NCI-H774 (cell line): ENCODE results near the gene SULT1A1.
"Not testable (repeated sequence)": the region's sequence is repeated elsewhere in the genome, so short reads cannot be mapped to it uniquely, and the experiment has no call there.

Experiments
- DNase-seq: peaks from one replicate; lab custom pipeline; 2025; lab: John Stamatoyannopoulos, UW

Gene SULT1A1

GRCh38 chr16:28609631-28610594 is at the start of gene SULT1A1:
Gene SULT1A1 (minus strand): TSS chr16:28610044. CDS start chr16:28608855, 1,189 bp downstream.
- DNase-seq: no peak

DNA sequence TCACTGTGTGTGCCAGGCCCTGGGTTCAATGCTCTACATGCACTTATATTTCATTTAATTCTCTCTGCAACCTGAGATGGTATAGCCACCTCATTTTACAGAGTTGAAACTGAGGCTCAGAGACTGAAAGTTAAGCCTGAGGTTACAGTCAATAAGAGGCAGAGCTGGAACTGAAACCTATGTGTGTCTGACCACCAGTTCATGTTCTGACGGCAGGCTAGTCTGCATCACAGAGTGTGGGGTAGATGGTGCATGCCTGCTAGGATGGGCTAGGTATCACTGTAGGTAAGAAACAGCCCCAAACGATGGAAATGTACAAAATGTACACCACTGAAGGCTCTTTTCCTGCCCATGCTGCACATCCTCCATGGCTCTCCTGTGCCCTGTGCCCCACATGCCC is 30.1 kb upstream of the SULT1A1 start:
- not testable (repeated sequence) for DNase-seq

- DNase-seq: not testable (repeated sequence)
These were observed 28.5 kb upstream of the SULT1A1 start for GRCh38 chr16:28638359-28638758.

DNA sequence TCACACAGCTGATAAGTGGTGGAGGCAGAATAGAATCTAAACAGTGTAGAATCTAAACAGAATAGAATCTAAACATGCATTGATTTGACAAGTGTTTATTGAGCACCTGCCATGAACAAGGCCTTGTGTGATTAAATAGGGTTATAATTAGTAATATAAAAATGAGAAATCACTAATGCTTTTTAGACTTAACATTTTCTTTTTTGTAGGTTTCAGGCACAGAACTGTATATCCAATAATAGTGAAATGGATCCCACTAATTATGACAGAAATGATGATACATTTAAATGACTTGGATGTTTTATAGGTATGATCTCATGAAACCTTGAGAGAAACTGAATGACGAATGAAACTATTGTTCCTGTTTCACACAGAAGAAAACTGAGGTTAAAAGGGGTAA is 27.9 kb upstream of the SULT1A1 start, which contains the start of gene NPIPB8:
NPIPB8 (plus strand) TSS at position 301 of the 400 bp plus-strand sequence. CDS start 296 bp downstream, outside the sequence.
- DNase-seq: not testable (repeated sequence)

GRCh38 chr16:28636093-28636823 is 26.4 kb upstream of the SULT1A1 start:
- DNase-seq: not testable (repeated sequence)

GRCh38 chr16:28630905-28631304 is 21.1 kb upstream of the SULT1A1 start:
- not testable (repeated sequence) for DNase-seq

DNA sequence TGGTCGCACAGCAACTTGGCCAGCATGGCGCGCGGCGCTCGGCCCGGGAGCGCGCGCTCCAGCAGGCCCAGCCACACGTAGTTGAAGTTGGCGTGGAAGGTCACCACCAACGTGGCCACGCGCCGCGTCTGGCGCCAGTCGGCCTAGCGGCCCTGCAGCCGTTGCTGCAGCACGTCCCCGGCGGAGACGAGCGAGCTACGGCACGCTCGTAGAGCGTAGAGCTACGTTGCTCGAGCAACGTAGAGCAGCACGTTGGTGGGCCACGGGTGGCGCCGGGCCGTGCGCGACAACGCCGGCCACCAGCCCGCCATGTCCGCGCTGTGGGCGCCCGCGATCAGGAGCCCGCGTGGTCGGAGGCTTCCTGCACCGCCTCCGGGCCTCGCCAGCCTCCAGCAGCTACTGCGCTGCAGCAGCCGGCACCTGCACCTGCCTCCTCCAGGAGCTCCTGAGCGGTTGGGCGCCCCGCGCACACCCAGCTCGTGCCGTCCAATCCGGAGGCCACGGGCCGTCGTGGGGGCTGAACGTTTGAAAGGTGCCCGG is 13.4 kb upstream of the SULT1A1 start:
- DNase-seq: peak; percentile 84

DNA sequence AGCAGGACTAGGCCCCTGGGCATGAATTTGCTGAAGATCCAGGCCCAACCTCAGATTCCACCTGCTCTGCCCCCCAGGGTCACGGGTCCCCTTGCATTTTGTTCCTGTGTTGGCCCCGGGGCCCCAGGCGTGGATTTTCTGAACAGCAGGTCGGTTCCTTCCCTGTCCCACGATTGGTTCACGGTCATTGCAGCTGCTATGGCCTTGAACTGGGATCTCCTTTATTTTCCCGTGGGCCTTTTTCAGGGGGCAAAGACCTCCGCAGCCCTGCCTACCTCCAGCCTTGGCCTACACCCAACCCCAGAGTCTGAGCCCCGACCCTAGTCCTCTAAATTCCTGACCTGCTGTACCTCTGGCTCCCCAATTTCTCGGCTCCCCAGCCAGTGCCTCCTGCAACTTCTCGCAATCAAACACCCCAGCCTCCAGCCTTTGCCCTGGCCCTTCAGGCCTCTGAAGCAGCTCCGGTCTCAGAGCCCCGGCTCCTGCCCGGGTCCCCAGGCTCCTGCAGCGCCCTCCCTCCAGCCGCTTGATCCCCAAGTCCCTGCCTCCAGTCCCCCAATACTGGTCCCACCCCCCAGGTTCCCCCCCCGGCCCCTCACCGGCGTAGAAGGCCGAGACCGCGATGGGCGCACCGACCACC is 12.8 kb upstream of the SULT1A1 start:
- DNase-seq: not testable (repeated sequence)

DNA sequence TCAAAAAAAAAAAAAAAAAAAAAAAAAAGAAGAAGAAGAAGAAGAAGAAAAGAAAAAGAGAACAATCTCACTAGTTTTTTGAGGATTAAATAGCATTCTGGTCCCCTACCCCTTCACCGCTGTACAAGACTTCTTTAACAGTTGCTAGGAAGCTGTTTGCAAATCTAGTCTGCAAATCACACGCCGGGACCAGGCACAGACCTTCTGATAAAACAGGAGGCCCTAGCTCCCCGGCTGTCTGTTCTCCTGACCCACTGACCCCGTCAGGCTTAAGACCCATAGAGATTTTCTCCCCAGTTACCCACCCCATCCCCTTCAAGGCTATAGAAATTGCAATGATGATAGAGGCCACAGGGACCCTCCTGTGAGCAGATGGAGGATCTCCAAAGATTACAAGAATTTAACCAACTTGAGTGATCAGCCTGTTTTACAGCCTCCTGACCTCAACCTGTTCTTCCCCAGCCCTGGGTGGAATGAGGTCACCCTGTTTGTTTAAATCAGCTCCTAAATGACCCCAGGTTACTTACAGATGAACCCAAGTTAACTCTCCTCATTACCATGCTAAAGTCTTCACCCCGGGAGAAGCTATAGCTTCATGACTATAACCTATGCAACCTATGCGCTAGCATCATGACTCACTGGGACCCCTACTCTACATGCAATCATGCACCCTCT is 11.8 kb upstream of the SULT1A1 start:
- no peak for DNase-seq

DNA sequence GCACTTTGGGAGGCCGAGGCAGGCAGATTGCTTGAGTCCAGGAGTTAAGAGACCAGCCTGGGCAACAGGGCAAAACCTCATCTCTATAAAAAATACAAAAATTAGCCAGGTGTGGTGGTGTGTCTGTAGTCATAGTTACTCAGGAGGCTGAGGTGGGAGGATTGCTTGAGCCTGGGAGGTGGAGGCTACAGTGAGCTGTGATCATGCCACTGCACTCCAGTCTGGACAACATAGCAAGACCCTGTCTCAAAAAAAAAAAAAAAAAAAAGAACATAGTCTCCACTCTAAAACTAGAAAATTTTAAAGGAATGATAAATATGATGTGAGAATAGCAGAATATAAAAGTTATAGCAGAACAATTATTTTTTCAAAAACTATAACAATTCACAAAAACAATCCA is 10.5 kb upstream of the SULT1A1 start:
- DNase-seq: not testable (repeated sequence)

DNA sequence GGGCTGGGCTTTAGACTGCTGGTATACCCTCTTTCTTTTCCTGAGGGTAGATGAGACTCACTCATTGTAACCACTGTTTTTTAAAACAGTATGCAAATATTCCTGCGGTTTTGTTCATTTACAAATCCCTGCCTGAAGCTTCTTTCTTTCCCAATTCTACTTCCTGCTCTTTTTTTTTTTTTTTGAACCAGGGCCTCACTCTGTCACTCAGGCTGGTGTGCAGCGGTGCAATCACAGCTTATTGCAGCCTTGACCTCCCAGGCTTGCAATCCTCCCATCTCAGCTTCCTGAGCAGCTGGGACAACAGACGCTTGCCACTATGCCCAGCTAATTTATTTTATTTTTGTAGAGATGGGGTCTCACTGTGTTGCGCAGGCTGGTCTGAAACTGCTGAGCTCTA is 8.0 kb upstream of the SULT1A1 start:
- DNase-seq: no peak

DNA sequence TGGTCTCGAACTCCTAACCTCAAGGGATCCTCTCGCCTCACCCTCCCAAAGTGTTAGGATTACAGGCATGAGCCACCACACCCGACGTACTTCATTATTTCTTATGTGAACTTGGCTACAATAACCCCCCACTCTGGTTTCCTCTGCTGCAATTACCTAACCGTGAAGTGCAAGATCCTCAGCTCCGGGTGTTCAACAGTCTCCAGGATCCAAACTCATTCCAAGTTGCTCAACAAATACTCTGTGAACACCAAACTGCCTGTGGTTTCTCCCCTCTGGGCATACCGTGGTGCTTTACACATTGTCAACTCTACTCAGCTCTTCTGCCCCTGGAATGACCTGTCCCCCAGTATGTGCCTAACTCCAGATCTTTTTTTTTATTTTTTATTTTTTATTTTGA is 6.8 kb upstream of the SULT1A1 start:
- no peak for DNase-seq

DNA sequence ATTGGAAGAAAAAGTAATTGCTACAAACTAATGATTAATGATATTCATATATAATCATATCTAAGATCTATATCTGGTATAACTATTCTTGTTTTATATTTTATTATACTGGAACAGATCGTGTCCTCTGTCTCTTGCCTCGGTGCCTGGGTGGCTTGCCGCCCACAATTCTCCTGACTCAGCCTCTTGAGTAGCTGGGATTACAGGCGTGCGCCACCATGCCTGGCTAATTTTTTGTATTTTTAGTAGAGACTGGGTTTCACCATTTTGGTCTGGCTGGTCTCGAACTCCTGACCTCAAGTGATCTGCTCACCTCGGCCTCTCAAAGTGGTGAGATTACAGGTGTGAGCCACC is 6.4 kb upstream of the SULT1A1 start:
- DNase-seq: not testable (repeated sequence)

DNA sequence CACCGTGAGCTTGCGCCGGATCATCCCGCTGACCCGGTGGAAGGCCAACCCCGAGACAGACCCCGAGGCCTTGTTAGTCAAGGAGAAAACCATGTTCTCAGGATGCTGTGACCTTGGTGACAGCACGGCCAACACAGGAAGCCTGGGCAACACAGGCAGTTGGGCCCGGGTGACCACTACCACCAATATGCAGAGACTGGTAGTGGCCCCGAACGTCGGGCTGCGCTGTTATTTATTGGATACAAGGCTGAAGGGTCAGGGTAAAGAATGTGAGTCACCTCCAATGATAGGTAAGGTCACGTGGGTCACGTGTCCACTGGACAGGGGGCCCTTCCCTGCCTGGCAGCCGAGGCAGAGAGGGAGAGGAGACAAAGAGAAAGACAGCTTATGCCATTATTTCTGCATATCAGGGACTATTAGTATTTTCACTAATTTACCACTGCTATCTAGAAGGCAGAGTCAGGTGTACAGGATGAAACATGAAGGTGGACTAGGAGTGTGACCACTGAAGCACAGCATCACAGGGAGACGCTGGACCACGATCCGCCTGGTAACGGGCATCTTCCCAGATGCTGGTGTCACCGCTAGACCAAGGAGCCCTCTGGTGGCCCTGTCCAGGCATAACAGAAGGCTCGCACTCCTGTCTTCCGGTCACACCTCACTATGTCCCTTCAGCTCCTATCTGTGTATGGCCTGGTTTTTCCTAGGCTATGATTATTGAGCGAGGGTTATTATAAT is 5.8 kb upstream of the SULT1A1 start:
- DNase-seq: not testable (repeated sequence)

DNA sequence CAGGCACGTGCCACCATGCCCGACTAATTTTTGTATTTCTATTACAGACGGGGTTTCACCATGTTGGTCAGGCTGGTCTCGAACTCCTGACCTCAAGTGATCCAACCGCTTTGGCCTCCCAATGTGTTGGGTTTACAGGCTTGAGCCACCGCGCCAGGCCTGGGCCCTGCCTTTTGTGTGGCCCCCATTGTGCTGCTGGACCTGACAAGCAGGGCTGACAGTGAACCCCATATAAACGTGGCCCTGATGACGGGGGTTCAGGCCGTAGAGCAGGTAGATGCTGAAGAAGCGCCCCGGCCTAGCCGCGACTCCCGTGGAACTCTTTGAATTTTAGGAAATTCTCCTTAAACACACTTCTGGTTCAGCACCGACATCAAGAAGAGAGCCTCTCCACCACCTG is 4.7 kb upstream of the SULT1A1 start:
- not testable (repeated sequence) for DNase-seq

GRCh38 chr16:28613912-28614311 is 4.1 kb upstream of the SULT1A1 start:
- DNase-seq: not testable (repeated sequence)

DNA sequence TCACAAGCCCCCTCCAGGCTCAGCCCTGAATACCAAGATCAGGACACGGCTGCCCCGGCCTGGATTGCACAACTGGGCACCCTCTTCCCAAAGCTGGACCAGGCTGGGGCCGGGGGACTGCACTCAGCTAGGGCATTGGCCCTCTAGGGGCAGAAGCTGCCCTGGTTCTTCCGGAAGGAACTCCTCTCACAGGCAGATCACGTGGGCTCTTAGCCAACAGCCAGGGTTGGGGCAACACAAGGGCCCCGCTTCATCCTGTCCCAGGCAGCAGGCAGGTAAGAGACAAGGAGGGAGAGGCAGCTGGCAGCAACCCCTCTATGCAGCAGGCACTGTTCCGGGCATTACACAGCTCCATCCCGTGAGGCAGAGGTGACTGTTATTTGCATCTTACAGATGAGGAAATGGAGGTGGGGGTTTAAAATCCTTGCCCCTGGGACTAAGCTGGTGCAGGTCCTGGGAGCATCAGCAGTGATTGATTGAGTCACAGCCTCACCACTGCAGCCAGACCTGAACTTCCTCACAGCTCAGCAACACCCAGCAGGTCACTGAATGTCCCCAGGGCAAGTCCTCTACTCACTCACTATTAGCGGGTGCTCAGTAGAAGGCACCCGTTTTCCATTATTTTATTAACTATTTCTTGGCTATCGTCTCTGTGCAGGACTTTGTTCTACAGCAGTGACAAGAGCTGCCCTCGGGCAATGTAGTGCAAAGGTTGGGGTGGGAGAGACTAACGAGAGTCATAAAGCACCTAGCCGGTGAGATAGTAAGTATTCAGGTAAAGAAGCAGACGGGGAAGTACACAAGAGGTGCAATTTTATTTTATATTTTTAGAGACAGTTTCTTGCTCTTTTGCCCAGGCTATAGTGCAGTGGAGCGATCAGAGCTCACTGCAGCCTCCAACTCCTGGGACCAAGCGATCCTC is 2.8 kb upstream of the SULT1A1 start:
- DNase-seq: not testable (repeated sequence)

DNA sequence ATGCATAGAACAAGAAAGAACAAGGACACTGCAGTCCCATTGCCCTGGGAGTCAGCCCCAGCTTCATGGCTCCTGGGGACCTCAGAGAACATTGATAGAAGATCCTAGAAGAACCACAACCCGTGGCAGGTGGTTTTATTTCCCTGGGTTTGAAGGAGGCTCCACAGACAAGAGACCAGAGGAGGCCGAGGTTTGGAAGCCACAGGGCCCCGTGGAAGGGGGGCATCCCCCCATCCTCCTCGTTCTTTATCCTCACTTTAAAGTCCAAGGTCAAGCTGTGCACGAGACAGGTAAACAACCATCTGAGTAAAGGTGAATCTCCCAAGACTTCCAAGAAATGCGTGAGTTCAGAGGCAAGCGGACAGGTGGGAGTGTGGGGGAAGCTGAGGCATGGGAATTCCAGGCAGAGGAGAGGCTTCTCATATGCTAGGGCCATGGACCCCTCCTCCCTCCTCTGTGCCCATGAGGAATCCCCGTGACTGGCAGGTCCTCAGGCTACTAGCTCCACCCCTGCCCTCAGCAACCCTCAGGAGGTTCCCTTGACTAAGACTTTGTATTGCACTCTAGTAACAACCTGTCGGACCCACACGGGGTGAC is 849 bp upstream of the SULT1A1 start:
- DNase-seq: no peak
